Stimulated activated naive CD8-positive, alpha-beta T cell treated with anti-CD3 and anti-CD28 coated beads, Interleukin-15, amount 100 ng/mL, for 72 hours (primary cell): Measurements from ENCODE around the gene EML6.
A peak's percentile ranks its signal among the peaks of the same experiment; 100 is the strongest.

Experiments
- ATAC-seq: fragments of 150-1000 bp; cut with Tn5 transposase; 2 replicates; pipeline ENCODE4 v1.10.0; 2021; ENCODE audit warnings: mild to moderate bottlenecking, moderate library complexity
- DNase-seq, 2 donors: peaks; one replicate each; pipeline ENCODE4 v3.0.0; 2021 to 2022
- H3K27ac Mint-ChIP-seq, 2 donors: one replicate each; pipeline ENCODE4 v1.8.0; 2022; ENCODE audit warnings: mild to moderate bottlenecking in 2 of 2, mixed read lengths in 2 of 2, moderate library complexity in 2 of 2
- H3K27me3 Mint-ChIP-seq: one replicate; pipeline ENCODE4 v1.8.0; 2022; ENCODE audit warnings: mixed read lengths
- H3K4me1 Mint-ChIP-seq: one replicate; pipeline ENCODE4 v1.8.0; 2022; ENCODE audit warnings: mild to moderate bottlenecking, mixed read lengths
- H3K4me3 Mint-ChIP-seq, 2 donors: one replicate each; pipeline ENCODE4 v1.8.0; 2022; ENCODE audit warnings: mild to moderate bottlenecking in 2 of 2, mixed read lengths in 2 of 2, moderate library complexity in 1 of 2
- H3K9me3 Mint-ChIP-seq, 2 donors: one replicate each; pipeline ENCODE4 v1.8.0; 2022; ENCODE audit warnings: mixed read lengths in 2 of 2

EML6 gene

DNA sequence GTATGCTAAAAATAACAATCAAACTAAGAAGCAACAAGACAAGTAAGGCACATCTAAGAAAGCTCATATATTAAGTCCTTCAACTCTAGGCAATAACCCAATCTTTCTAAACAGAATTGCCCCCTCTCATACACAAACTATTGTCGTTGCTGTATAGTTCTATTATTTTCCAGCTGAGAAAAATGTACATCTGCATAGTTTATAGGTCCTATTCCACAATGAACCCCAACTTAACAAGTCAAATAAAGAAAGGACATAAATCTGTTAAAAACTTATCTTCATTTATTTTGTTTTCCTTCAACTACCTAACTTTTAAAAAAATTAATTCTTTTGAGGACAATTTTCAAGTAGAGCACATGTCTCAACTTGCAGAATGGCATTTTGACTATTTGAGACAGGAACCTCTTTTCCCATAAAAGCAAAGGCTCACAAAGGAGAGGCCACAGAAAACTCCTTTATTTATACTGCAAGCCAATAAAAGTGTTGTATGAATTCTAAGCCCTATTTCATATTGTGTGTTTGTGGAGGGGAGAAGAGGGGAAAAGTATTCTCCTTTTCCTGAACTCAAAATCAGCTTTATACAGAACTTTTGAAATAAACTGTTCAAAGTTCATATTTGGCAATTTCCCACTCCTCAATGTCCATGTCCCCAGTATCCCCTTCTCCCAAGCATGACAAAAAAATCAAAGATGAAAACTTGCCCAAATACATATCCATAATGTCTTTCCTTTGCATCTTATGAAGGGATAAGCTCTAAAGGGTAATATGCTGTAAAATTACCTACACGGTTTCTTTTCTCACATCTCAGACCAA lies 289.4 kb downstream of the EML6 start:
- Mint-ChIP-seq H3K9me3 (no peaks in the 10 kb centered on the region), H3K27me3 (no peaks in the 10 kb centered on the region), H3K4me1 (peaks cover 32% of the 10 kb centered on the region), H3K27ac (peak overlapping the region in 1 of 2 donors; percentile 35), H3K4me3 (no peak overlapping the region)
- DNase-seq (no peak), ATAC-seq (no peak)

DNA sequence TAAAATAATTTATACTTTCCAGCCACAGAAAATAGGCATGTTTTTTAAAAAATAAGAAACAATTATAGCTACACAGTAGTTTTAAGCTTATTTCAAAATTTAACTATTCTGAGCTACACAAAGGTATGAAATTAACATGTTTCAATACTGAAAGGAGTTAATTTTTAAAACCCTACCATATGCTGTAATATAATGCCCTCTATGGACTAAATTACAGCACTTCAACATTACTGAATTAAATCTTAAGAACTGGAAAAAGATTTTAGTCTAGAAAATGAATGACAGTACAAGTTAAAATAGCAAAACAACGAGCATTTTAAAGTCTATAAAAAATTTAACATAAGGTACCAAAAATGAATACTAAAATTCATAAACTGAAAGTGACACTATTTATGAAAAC lies 290.5 kb downstream of the EML6 start:
- ATAC-seq (no peak), DNase-seq (no peak)
- Mint-ChIP-seq H3K4me3 (no peak overlapping the region), H3K9me3 (no peaks in the 10 kb centered on the region), H3K4me1 (peaks cover 30% of the 10 kb centered on the region), H3K27me3 (no peaks in the 10 kb centered on the region), H3K27ac (no peak overlapping the region)

DNA sequence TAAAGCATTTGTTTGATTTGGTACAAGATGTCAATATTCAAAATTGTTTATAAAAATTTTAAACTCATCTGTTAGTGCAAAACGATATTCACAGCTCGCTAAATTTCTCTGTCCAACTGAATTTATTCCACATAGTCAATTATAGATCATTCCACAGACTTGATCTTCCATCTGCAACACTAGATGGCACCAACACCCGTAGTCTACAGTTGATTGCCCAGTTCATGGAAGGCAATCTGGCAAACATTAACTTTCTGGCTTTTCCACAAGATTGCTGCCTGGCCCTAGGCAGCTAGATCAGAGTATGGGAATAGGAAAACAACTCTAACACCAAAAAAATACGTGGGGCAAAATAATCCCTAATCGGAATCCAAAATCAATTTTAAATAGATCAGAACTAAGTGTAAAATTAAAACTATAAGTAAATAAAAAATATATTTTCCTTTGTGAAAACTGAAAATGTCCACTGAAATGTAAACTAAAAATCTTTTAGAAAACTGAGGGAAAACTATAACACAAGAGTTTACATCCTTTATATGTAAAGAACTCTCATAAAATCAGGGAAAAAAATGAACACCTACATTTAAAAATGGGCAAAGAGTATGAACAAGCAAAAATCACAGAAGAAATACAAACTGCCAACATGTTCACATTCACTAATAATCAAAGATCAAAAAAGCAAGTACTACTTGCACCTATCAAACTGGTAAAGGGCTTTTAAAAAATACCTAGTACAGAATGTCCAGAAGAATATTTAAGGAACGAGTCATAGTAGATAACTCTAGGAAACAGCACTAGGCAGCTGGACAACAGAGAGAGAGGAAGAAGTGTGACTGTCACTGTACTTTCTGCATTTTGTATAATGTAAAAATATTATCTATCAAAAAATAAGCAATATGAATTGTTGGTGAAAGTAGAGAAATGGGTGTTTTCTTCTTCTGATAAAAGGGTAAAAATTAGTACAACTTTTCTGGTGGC lies 291.8 kb downstream of the EML6 start:
- Mint-ChIP-seq H3K4me3 (no peak overlapping the region), H3K27ac (no peak overlapping the region), H3K4me1 (peaks cover 27% of the 10 kb centered on the region), H3K9me3 (peaks cover 0 to 8% of the 10 kb centered on the region in 2 donors), H3K27me3 (no peaks in the 10 kb centered on the region)
- DNase-seq (peak; percentile 19 to 23), ATAC-seq (no peak)

DNA sequence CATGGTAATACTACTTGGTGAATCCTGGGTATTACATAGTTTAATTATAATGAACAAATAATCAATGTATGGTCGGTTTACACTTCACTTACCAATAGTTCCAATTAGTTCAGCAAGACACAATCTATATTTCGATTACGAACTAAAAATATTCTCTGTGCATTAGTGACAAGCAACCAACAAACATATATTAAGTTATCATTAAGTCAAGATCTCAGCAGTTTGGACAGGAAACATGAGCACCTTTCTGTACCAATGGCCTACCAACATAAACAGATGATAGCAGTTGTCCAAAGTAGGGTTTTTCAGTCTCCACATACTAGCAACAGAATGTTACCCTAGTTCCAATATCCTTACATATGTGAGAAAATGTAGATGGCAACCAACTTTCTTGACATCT lies 294.0 kb downstream of the EML6 start:
- Mint-ChIP-seq H3K4me3 (no peak overlapping the region), H3K27ac (no peak overlapping the region)

DNA sequence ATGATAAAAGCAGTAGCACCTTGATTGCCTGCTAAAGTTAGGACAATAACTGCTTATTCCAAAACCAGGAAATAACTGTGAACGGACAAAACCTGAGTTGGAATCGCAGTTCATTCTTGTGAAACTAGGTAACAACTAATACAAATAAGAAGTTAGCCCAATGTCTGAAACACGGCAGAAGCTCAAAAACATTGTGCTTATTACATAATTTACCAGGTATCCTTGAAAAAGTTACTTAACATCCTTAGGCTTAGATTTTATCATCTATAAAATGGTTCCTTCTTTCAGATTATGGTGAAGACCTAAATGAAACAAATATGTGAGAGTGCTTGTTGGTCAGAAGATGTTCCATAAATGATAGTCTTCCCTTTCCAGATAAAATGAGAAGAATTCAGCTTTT lies 294.4 kb downstream of the EML6 start:
- H3K4me3 Mint-ChIP-seq = no peak overlapping the region
- H3K27me3 Mint-ChIP-seq = no peaks in the 10 kb centered on the region
- DNase-seq = no peak
- H3K4me1 Mint-ChIP-seq = peaks cover 13% of the 10 kb centered on the region
- no peak for ATAC-seq
- no peak overlapping the region for H3K27ac Mint-ChIP-seq
- peaks cover 0 to 8% of the 10 kb centered on the region in 2 donors for H3K9me3 Mint-ChIP-seq

More for the DNA sequence above, 294.0 kb downstream of the EML6 start:
- H3K4me1 Mint-ChIP-seq = peaks cover 13% of the 10 kb centered on the region
- H3K27me3 Mint-ChIP-seq = no peaks in the 10 kb centered on the region
- ATAC-seq (no peak), DNase-seq (no peak)
- H3K9me3 Mint-ChIP-seq = peaks cover 0 to 8% of the 10 kb centered on the region in 2 donors

DNA sequence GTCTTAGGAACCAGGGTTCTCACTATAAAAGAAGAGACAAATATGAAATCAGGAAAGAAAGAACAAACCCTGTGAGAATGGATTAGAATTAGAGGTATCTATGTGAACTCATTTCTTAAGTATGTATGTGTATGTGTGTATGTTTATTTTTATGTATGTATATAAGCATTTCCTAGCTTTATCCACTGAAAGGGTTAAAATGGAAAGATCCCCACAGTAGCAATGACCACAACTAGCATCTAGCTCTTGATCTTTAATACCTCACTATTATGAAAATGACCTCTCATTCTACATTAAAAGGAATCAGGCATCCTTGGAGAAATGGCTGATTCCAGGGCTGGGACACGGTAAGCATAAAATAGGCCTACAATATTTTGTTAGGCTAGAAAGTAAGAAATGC lies 295.2 kb downstream of the EML6 start:
- no peak for ATAC-seq
- H3K4me1 Mint-ChIP-seq = peaks cover 7% of the 10 kb centered on the region
- no peak overlapping the region for H3K27ac Mint-ChIP-seq
- no peak for DNase-seq
- H3K4me3 Mint-ChIP-seq = no peak overlapping the region
- H3K9me3 Mint-ChIP-seq = peaks cover 0 to 8% of the 10 kb centered on the region in 2 donors
- H3K27me3 Mint-ChIP-seq = no peaks in the 10 kb centered on the region

DNA sequence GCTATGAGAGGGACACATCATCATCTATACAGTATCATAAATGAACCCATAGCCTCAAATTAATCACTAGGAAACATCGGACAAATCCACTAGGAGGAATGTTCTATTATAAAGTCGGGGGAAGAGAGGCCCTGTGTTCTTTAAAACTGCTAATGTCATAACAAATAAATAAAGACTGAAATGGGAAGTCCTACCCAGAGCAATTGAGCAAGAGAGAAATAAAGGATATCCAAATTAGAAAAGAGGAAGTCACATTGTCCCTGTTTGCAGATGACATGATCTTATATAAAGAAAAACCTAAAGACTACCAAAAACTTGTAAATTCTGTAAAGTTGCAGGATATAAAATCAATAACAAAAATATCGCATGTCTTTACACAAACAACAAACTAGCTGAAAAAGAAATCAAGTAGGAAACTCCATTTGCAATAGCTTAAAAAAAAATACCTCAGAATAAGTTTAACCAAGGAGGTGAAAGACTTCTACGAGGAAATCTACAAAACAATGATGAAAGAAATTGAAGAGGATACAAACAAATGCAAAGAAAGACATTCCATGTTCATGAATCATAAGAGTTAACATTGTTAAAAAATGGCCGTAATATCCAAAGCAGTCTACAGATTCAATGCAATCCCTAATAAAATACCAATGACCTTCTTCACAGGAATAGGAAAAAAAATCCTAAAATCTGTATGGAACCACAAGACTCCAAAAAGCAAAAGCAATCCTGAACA lies 296.2 kb downstream of the EML6 start:
- H3K27ac Mint-ChIP-seq = no peak overlapping the region
- H3K9me3 Mint-ChIP-seq = peaks cover 0 to 8% of the 10 kb centered on the region in 2 donors
- ATAC-seq (no peak), DNase-seq (no peak)
- no peaks in the 10 kb centered on the region for H3K27me3 Mint-ChIP-seq
- H3K4me1 Mint-ChIP-seq = peaks cover 7% of the 10 kb centered on the region
- H3K4me3 Mint-ChIP-seq = no peak overlapping the region
